ENCODE results near the gene JAG2.
A peak's percentile ranks its signal among the peaks of the same experiment; 100 is the strongest.

The JAG2 gene

DNA sequence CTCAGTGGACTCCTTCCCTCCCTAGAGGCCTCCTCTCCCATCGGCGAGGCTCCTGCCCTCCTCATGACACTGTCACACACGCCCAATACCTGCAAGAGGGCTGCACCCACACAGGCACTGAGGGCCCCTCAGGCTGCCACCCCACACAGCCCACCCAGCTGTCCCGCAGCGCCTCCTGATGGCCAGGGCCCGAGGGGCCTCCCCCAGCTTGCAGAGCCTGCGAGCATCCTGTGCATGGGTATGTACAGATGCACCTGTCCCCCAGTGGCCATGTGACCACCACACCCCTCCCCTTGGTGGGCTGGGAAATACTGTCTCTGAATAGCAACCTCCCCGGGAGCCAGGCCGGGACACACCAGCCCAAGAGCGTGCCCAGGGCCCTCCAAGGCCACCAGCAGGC is 31.5 kb upstream of the JAG2 start:
- H3K4me3 ChIP-seq (ENCODE audit: low read length) = no peak overlapping the region
- TF ChIP-seq CTCF (IDR thresholded peaks at IDR 0.05; ENCODE audit: insufficient read depth, low read depth, low read length, missing control alignments) = no peak
- no peak for DNase-seq (ENCODE audit: low read depth)

- DNase-seq (ENCODE audit: low read depth) = no peak
- no peak for TF ChIP-seq CTCF (IDR thresholded peaks at IDR 0.05; ENCODE audit: insufficient read depth, low read depth, low read length, missing control alignments)
- H3K4me3 ChIP-seq (ENCODE audit: low read length) = no peak overlapping the region
Measured at GRCh38 chr14:105199093-105199492, 30.5 kb upstream of the JAG2 start.

GRCh38 chr14:105198588-105198987 is 30.0 kb upstream of the JAG2 start:
- no peak overlapping the region for H3K4me3 ChIP-seq (ENCODE audit: low read length)
- no peak for TF ChIP-seq CTCF (IDR thresholded peaks at IDR 0.05; ENCODE audit: insufficient read depth, low read depth, low read length, missing control alignments)

GRCh38 chr14:105197211-105197641 is 28.6 kb upstream of the JAG2 start:
- H3K4me3 ChIP-seq (ENCODE audit: low read length) = no peak overlapping the region
- DNase-seq (ENCODE audit: low read depth) = peak; percentile 28
- TF ChIP-seq CTCF (IDR thresholded peaks at IDR 0.05; ENCODE audit: insufficient read depth, low read depth, low read length, missing control alignments) = no peak

More at GRCh38 chr14:105198588-105198987, 30.0 kb upstream of the JAG2 start:
- no peak for DNase-seq (ENCODE audit: low read depth)

GRCh38 chr14:105196265-105196960 is 27.8 kb upstream of the JAG2 start:
- no peak overlapping the region for H3K4me3 ChIP-seq (ENCODE audit: low read length)
- TF ChIP-seq CTCF (IDR thresholded peaks at IDR 0.05; ENCODE audit: insufficient read depth, low read depth, low read length, missing control alignments) = no peak
- DNase-seq (ENCODE audit: low read depth) = no peak

DNA sequence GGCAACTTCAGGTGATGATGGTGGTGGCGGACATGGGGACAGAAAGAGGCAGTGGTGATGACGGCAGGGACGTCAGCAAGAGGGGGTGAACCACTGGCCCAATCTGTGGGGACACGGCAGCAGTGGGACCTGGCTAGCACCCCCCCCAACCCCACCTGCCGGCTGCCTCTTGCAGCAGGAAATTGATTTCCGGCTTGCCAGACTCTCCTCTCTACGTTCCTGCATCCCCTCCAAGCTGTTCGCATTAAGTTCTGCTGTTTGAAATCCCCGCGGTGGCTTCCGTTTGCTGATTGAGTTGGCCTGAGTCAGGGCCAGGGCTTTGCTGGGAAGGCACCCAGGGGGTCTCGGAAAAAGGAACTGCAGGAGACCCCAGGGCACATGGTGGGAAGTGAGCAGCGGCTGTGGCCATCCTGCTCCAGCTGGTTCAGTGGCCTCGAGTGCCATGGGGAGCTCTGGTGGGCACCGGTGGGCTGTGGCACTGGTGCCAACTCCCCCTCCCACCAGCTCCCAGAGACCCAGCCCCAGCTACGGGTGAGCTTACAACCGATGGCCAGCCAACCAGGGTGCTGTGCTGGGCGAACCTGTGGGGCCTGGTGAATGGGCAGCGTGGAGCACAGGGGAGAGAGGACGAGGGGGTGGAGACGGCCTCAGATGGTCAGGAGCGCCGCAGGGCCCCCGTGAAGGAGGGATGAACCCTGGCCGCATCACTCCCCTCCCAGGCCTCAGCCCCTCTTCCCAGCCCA is 27.1 kb upstream of the JAG2 start:
- no peak for TF ChIP-seq CTCF (IDR thresholded peaks at IDR 0.05; ENCODE audit: insufficient read depth, low read depth, low read length, missing control alignments)
- no peak overlapping the region for H3K4me3 ChIP-seq (ENCODE audit: low read length)

More for the DNA sequence above, 27.1 kb upstream of the JAG2 start:
- DNase-seq (ENCODE audit: low read depth) = no peak

Measured in epithelial cell of esophagus (primary cell).